Measurements from ENCODE around the gene PEX11B.

- no peak for TF ChIP-seq POLR2AphosphoS5 (IDR thresholded peaks at IDR 0.05; ENCODE audit: low read depth)
- no peak for TF ChIP-seq EZH2 (IDR thresholded peaks at IDR 0.05; ENCODE audit: low read depth, unreplicated experiment)
- no peak for TF ChIP-seq CTCF (conservative IDR thresholded peaks at IDR 0.05; ENCODE audit: low read depth in 2 of 2)
- no peak for TF ChIP-seq ZNF331 (CRISPR knock-in tag; IDR thresholded peaks at IDR 0.05; ENCODE audit: low read depth)
- TF ChIP-seq STAT1 (IDR thresholded peaks at IDR 0.05; ENCODE audit: unreplicated experiment) = no peak
These were observed 40.5 kb downstream of the PEX11B start for GRCh38 chr1:145877923-145878486.
